Stimulated activated CD8-positive, alpha-beta memory T cell treated with anti-CD3 and anti-CD28 coated beads, Interleukin-4, amount 100 ng/mL, for 24 hours (primary cell): Measurements from ENCODE around the gene FCRL4.
"Not testable (repeated sequence)": the region's sequence is repeated elsewhere in the genome, so short reads cannot be mapped to it uniquely, and the experiment has no call there.

ENCODE experiments used
- DNase-seq: peaks from one replicate; pipeline ENCODE4 v3.0.0-alpha.2; 2020; ENCODE audit warnings: low read depth

FCRL4 gene

DNA sequence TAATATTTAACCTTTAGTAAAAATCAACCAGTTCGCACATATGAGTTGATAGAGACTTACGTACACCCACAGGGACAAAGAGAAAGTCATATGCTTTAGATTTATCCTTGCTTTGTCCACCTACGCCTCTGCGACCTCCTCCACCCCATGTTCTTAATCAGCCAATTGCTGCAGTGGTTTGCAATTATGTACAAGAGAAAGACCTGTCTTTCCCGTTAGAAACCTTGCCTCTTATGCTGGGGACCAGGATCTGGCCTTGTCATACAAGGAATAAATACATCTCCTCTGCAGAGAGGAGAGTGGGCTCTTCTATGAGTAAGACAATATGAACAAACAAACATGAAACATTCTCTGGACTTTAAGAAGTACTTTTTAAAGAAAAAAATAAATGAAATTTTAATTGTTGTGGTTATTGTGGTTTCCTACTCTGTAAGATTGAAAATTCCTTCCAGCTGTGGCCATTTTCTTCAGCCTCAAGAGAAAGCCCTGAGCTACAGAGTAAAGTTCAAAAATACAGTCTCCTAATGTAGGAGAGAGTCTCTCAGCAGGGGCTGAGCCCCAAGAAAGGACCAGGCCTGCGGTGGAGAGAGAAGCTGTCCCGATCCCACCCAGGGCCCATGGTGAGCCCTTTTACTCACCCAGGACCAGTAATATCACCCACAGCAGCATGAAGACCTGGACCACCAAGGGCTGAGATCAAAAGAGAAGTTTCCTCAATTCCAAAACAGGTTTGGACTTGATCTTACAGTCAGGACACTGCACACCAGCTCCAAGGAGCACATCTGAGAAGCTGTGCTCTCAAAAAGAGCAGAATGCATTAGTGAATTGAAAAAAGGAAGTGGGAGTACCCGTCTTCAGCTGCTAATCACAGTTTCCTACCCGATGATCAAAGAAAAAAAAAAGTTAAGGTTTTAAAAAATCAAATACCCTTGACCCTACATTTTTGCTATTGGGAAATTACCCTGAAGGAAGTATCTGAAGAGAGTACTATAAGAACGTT, 45.9 kb downstream of the FCRL4 start, which contains the start of gene FCRL5:
Gene FCRL5, minus strand, starts transcription at position 822 of the 1,000 bp plus-strand sequence. Its CDS starts 153 bp downstream, at position 669.
- no peak for DNase-seq

DNA sequence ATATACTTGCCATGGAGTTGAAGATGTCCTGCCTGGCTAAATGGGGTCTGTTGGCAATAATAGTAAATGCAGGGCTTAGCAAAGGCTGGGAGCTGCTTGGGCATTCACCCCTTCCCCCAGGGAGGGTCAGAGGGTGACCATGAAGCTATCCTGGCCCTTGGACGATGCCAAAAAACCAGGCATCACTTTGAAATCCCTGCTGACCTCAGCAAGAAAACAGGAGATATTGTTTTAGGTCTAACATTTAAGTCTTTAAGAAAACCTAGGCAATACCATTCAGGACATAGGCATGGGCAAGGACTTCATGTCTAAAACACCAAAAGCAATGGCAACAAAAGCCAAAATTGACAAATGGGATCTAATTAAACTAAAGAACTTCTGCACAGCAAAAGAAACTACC, 49.8 kb downstream of the FCRL4 start:
- DNase-seq: not testable (repeated sequence)

DNA sequence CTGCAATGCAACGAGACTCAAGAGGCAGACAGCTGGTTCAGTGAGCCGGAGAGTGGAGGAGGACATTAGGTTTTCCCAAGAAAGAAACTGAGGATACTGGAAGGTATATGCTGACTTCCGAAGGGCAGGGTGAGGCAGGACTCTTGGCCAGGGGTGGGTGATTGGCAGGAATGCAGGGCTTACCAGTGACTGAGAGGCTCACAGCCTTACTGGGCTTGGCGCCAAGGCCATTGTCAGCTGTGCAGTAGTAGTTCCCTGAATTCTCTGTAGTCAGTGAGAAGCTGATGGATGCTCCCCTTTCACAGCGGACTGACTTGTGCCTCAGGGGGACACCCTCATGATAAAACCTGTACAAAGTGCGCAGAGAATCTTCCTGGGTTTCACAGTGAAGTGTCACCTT, 55.2 kb downstream of the FCRL4 start:
- DNase-seq: no peak

DNA sequence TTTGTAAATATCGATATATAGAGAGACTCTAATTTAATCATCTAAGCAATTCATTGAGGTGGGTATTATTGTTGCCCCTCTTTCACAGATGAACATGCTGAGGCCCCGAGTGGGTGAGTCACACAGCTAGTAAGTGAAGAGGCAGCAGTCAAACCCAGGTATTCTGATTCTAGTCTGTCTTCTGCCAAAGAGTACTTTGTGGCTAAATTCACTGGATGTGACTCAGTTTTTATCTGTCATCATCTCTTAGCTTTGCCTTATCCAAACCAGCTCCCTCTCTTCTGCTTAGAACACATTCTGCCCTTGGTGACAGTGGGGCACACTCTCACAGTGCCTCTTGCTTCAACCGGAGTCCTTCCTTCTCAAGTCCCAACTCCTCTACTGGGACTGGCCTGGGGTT, 57.0 kb downstream of the FCRL4 start:
- no peak for DNase-seq

DNA sequence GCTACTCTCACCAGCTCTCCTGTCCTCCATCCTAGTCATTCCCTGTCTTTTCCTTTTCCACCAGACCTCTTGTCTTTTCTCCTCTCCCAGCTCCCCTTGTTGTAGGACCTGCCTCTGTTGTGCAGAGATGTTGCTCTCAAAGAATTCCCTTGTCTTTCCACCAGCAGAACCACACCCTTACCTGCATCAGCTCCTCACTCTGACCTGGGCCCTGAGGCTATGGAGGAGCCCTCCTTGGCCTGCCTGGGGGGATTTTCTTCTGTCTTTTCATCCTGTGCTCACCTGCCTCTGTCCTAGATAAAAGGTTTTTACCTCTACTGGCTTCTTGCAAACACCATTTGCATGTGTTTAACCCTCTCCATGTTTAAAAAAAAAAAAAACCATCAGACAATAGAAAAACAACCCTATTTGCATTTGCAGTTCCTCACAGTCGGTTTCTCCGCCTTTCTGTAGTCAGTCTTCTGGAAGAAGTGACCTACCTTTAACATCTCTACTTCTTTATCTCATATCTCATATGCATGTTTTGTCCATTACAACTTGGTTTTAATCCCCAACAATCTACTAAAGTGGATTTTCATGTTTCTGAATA, 57.6 kb downstream of the FCRL4 start:
- no peak for DNase-seq

DNA sequence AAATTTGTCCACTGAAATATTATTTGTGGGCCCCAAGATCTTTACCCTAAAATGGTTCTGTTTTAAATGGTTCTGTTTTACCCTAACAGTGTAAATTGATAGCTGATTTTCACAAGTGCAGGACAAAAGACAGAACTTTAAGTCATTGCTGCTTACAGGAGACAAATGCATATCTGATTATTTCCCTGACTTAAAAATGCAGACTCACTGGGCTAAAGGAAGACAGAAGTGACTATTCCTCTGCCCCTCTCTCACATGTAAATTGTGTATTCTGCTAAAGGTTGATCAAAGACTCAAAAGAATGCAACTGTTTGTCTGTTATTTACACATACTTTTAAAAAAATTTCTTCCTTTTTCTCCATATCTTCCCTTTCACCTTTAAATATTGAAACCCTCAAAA, 58.3 kb downstream of the FCRL4 start:
- no peak for DNase-seq

DNA sequence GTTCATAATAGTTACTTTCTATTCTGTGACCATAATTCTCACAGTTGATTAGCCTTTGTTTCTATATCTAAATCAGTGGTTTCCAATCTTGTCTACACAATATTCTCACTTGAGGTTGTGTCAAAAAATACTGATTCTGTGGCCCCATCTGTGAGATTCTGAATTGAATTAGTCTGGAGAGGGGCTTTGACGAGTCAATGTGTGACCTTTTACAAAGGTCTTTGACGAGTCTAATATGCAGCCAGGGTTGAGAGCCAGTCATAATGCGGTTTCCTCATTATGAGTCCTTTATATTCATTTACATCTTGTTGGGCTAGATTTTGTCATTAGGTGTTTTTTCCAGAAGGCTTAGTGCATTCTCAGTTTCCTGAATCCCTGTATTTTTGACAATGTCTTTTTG, 65.3 kb downstream of the FCRL4 start:
- DNase-seq: no peak

DNA sequence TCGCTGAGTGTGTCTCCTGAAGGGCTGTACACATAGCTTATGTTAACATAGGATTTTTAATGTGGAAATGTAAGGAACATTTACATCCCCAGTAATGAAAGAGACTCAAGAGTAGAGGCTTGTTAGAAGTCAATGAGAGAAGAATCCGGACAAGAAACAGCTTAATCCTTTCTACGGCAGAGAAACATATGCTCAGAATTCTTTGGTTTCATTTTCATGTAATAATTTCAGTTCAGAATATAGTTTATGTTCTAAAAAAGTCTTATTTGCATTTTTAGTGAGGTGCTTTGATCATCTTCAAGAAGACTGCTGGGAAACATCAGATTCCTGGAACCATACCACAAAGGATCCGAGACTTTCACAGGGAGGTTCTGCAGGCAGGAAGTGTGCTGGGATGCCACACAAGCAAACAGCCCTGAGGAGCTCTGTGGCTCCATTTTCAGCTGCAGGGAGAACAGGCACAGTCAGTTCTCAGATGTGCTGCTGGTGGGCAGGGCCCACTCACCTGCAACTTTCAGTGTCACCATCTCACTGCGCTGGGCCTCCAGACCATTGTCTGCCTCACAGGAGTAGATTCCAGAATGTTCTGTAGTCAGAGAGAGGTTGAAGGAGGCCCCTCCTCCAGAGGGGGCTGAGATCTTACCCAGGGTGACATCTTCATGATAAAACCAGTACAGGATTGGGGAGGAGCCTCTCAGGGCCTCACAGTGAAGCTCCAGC, 74.0 kb downstream of the FCRL4 start:
- no peak for DNase-seq
